COLO668 (cell line): ENCODE results near the gene SYT13.
"Not testable (repeated sequence)": the region's sequence is repeated elsewhere in the genome, so short reads cannot be mapped to it uniquely, and the experiment has no call there.

ENCODE experiments used
- DNase-seq: peaks from one replicate; lab custom pipeline; 2025; ENCODE audit not compliant: unreplicated experiment; lab: John Stamatoyannopoulos, UW

SYT13 gene

GRCh38 chr11:45250035-45250718 is 36.0 kb downstream of the SYT13 start:
- DNase-seq, result no peak

- DNase-seq, result not testable (repeated sequence)
These were observed 36.8 kb downstream of the SYT13 start for GRCh38 chr11:45249372-45249771.

- peak; percentile 68 for DNase-seq
These were observed 37.6 kb downstream of the SYT13 start for GRCh38 chr11:45248501-45249011.

GRCh38 chr11:45247433-45247832 is 38.7 kb downstream of the SYT13 start:
- no peak for DNase-seq

- DNase-seq, result no peak
These were observed 39.9 kb downstream of the SYT13 start for GRCh38 chr11:45246241-45246640.

- no peak for DNase-seq
These were observed 40.7 kb downstream of the SYT13 start for GRCh38 chr11:45245218-45246045.

DNA sequence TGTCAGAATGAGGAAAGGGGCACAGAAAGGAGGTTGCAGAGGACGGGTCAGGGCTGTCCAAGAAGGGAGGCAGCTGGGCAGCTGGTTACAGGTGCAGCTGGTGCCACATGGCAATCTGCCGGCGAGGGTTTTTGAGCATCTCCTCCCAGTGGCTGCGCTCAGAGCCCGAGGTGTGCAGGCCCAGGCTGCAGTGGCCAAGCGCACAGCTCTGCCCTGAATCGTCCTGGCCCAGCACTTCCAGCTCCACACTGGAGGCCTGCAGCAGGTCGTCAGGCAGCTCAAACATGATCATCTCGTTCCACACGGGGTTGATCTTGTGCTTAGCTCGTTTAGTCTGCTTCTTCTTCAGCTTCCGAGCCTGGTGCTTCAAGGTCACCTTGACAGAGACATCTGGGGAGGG is 42.2 kb downstream of the SYT13 start:
- peak; percentile 49 for DNase-seq

DNA sequence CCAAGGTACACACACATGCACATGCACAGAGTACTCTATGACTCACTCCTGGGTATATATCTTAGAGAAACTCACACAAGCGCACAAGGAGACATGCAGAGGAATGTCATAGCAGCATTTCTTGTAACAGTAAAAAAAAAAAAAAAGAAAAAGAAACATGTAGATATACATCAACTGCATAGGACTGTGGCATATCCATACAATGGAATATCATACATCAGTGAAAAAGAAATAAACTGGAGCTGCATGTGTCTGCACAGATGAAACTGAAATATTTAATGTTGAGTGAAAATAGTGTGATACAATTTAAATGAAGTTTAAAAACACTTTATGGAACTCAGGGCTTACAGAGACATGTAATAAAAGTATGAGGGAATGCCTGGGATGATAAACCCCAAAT is 46.4 kb downstream of the SYT13 start:
- no peak for DNase-seq

GRCh38 chr11:45238724-45239123 is 47.4 kb downstream of the SYT13 start:
- DNase-seq, result no peak

GRCh38 chr11:45237711-45238315 is 48.3 kb downstream of the SYT13 start:
- no peak for DNase-seq

DNA sequence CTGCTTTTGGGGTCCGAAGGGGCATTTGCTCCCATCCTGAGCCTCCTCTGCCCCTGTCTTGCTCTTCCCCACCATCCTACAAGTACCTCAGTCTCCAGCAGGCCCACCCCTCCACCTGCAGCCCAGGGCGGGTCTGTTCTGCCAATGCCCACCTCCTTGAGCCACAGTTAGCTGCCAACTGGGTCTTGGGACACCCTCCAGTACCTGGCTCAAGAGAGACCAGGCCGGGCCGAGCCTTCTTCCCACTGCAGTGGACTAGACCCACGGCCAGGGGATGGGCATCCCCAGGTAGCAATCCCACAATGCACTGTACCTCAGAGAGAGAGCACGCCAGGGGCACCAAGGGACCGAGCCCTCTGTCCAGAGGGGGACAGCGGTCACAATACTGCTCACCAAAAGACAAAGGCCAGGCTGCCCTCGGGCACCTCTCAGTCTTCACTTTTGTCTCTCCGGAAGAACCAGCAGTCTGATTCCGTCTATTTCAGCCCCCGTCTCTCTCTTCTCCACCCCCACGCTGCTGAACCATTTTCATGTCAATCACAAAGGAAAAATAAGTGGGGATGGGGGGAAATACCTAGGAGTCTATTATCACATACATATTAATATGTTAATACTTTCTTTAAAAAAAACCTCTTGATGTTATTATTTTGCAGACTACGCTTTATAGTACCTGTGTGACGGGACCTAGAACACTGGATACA is 51.7 kb downstream of the SYT13 start:
- DNase-seq, result no peak

GRCh38 chr11:45233804-45234170 is 52.4 kb downstream of the SYT13 start:
- DNase-seq, result no peak

- DNase-seq, result peak; percentile 78
These were observed 52.9 kb downstream of the SYT13 start for GRCh38 chr11:45233121-45233803.

DNA sequence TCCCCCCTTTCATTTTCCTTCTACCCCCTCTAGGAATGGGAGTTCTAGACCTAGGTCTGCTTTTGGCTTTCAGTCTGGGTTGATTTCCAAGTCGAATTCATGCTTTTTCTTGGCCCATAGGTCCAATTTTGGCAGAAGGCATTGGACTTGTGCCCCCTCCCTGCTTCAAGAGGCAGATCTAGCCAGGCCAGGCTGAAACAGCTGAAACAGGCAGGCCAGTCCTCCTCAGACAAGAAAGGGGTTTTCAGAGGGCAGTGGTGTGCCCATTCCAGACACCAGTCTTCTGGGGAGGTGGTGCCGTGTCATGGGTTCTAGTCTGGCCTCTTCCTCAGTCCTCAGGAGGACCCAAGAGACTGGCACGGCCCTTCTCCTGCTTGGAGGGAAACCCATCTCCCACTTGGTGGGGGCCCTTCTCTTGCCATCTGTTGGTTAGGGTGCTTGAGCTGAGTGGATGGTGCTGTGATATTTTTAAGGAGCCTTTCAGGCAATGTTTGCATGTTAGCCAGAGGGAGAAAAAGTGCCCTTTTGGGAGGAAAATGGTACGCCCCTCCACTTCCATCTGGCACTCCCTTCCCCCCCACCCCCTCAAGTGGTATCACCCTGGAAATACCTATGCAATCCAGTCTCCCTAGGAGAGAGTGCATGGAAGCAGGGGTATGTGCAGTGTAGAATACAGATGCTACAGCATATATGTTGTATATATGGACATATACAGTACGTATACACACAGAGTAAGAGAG is 53.6 kb downstream of the SYT13 start:
- no peak for DNase-seq

GRCh38 chr11:45229401-45230020 is 56.6 kb downstream of the SYT13 start:
- DNase-seq, result no peak

- DNase-seq, result no peak
These were observed 58.3 kb downstream of the SYT13 start for GRCh38 chr11:45227836-45228235.

DNA sequence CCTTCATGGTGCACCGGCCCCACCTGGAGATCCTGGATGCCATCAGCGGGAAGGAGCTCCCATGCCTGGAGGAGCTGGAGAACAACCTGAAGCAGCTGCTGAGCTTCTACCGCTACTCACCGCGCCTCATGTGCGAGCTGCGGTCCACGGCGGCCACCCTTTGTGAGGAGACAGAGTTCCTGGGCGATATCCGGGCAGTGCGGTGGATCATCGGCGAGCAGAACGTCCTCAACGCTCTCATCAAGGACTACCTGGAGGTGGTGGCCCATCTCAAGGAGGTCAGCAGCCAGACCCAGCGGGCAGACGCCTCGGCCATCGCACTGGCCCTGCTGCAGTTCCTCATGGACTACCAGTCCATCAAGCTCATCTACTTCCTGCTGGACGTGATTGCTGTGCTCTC is 59.2 kb downstream of the SYT13 start:
- no peak for DNase-seq

DNA sequence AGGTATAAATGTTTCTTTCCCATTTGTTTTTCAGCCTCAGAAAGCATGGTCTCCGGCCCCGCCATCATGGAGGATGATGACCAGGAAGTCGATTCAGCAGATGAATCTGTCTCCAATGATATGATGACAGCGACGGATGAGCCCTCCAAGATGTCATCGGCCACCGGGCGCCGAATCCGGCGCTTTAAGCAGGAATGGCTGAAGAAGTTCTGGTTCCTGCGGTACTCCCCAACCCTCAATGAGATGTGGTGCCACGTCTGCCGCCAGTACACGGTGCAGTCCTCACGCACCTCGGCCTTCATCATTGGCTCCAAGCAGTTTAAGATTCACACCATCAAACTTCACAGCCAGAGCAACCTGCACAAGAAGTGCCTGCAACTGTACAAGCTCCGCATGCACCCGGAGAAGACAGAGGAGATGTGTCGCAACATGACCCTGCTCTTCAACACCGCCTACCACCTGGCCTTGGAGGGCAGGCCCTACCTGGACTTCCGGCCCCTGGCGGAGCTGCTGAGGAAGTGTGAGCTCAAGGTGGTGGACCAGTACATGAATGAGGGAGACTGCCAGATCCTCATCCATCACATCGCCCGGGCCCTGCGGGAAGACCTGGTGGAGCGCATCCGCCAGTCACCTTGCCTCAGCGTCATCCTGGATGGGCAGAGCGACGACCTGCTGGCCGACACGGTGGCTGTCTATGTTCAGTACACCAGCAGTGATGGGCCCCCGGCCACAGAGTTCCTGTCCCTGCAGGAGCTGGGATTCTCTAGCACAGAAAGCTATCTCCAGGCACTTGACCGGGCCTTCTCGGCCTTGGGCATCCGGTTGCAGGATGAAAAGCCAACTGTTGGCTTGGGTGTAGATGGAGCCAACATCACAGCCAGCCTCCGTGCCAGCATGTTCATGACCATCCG is 59.9 kb downstream of the SYT13 start:
- DNase-seq, result no peak

DNA sequence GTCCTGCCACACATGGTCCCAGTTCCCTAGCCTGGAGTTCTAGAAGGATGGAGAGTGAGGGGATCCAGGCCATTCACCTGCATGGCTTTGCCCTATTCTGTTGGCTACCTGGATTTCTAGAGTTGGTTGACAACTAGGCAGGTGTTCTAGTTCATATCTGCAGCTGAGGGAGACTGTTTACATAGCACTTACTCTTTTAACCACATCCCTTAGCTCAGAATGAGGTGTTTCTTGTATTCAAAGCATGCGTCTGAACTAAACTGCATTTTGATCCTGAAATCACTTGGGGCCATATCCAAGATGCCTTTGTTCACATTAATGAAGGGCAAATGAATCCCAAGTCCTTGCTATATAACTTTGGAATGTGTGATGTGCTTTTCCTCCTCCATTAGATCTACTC is 60.9 kb downstream of the SYT13 start:
- DNase-seq, result peak; percentile 46
